ENCODE data around the gene MTNR1A.

The MTNR1A gene

GRCh38 chr4:186554914-186555827, at the start of gene MTNR1A:
MTNR1A (minus strand) TSS chr4:186555567; CDS start chr4:186555365, 202 bp downstream.
- in situ Hi-C loops (cut with MboI; ENCODE audit: low sequenced_read_pairs), result no loop called here

DNA sequence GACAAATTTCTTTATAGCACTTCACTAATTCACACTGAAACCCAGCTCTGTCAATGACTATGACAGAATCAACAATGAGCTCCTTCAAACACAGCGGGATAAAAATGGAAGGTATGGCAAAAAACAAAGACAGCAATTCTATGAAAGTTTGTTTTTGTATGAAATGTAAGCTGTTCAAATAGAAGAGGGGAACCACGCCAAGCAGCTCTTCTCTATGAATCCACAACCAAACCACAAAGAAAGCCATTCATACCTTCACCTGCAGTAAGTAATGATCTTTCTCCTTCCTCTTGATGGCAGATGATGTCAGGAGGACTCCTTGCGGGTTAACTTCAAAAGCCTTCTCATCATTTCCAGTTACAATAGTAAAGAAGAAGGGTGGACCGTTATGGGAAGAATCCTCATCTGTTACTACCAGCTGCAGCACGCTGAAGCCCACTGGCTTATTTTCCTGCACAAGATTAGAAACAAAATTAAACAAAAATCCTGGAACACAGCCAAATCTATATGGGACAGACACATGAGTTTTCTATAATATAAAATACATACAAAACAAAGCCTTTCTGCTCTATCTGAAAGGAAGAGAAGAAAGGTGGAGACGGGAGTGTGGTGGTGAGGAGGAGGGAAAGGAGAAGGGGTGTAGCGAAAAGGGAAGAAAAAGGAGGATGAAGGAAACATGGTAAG, 48.9 kb upstream of the MTNR1A start:
- in situ Hi-C loops (cut with MboI; ENCODE audit: low sequenced_read_pairs), result no loop called here

DNA sequence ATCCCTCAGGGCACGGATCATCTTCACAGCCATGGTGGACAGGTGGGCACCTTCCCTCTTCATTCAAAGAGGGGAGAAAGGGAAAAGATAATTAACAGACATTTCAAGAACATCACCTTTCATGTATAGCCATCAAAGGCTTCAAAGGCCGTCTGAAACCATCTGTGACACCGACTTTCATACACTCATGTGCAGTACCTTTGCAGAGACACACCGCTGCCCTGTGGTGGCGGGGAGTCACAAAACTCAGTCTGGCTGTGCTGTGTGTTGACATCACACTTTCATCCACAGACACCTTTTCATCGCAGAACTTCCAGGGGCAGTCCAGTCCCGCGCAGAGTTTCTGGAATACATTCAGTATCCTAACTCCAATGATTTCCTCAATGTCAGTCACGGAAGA, 47.6 kb upstream of the MTNR1A start:
- in situ Hi-C loops (cut with MboI; ENCODE audit: low sequenced_read_pairs), result no loop called here

- in situ Hi-C loops (cut with MboI; ENCODE audit: low sequenced_read_pairs), result no loop called here
Measured at GRCh38 chr4:186599483-186599882, 44.1 kb upstream of the MTNR1A start.

DNA sequence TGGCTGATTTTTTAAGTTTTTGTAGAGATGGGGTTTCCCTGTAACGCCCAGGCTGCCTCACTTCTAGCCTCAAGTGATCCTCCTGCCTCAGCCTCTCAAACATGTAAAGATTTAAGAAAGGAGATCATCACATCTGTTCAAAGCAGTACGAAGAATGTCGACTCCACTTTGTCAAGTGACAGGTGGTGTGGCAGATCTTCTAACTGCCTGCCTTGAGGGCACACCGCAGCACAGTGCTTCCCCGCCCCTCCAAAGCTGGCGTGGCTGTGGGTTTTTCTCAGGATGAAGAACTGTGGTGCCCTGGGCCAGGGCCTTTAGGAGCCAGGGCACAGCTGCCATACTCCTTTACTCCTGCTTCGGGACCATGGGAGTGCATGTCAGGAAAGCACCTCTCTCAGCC, 43.3 kb upstream of the MTNR1A start:
- in situ Hi-C loops (cut with MboI; ENCODE audit: low sequenced_read_pairs), result no loop called here

- in situ Hi-C loops (cut with MboI; ENCODE audit: low sequenced_read_pairs), result no loop called here
Measured at GRCh38 chr4:186596850-186597390, 41.6 kb upstream of the MTNR1A start.

DNA sequence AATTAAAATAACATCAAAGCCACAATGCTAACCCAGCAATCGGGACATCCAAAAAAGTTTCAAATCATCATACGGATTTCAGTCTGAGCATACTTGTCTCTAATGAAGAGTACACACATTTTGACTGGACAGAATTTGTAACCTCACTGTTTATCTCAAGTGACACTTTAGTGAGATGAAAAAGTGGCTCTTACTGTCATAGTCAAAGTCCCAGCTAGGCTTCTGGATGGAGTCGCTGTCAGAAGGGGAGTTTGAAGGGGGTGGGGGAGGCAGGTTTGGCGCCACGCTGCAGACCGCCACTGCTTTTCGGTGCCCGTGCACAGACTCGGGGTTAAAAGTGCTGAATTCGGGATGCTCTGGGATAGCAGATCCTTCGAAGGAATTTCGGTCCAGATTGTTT, 41.0 kb upstream of the MTNR1A start:
- in situ Hi-C loops (cut with MboI; ENCODE audit: low sequenced_read_pairs), result no loop called here

- in situ Hi-C loops (cut with MboI; ENCODE audit: low sequenced_read_pairs), result no loop called here
Measured at GRCh38 chr4:186593587-186593973, 38.2 kb upstream of the MTNR1A start.

DNA sequence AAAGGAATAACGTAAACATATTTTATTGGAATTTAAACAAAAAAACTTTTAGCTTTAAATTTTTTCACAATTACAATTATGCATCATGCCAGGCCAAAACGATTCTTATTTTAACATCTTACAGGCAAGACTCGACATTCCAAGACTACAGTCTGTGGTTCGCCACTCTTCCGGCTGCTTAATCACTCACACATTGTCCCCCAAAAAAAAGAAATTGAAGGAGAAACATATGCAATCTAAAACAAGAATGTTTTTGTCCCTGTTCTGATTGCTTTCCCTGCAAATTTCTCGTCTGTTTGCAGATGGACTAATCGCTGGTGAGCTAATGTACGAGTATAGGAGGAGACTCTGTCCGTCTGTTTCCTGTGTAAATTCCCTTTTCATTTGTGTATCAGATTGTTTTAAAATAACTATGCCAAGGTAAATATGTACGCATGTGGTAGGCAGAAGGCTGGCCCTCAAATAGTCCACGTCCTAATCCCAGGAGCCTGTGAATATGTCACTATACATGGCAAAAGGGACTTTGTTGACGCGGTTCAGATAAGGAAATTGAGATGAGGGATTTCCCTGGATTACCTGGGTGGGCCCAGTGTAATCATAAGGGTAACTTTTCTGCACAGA, 37.7 kb upstream of the MTNR1A start:
- in situ Hi-C loops (cut with MboI; ENCODE audit: low sequenced_read_pairs), result no loop called here

DNA sequence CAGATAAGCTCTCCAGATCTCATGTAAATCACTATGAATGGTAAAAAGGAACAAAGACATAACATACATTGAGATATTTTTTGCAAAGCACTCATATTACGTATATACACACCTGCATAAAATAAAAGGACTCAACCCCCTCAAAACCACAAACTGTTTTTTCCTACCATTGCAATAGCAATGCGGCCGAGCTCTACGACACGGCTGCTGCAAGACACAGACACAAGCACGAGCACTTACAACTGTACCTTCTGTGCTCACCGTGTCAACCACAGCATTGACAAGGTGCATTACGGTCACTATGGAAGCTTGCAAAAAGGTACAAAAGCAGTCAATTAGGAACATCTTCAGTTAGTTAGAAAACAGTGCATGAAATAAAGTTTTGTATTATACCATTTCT, 37.1 kb upstream of the MTNR1A start:
- in situ Hi-C loops (cut with MboI; ENCODE audit: low sequenced_read_pairs), result no loop called here

GRCh38 chr4:186591651-186592050, 36.3 kb upstream of the MTNR1A start:
- in situ Hi-C loops (cut with MboI; ENCODE audit: low sequenced_read_pairs), result no loop called here

DNA sequence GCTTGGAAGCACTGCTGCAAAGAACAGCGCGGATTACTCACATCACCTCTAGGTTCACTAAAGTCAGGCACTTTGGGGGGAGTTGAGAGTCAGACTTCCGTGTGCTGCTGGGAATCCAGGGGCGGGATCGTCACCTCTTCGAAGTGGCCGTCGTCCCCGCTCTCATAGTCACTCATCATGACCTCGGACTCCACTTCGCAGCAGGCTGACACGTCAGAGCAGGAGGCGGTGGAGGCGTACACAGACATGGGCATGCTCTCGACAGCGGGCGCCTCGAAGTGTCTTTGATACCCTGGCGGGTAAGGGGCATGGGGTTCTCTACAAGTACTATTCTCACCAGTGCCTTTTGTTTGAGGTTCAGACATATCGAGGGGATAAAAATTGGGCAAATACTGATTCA, 33.1 kb upstream of the MTNR1A start:
- in situ Hi-C loops (cut with MboI; ENCODE audit: low sequenced_read_pairs), result no loop called here

DNA sequence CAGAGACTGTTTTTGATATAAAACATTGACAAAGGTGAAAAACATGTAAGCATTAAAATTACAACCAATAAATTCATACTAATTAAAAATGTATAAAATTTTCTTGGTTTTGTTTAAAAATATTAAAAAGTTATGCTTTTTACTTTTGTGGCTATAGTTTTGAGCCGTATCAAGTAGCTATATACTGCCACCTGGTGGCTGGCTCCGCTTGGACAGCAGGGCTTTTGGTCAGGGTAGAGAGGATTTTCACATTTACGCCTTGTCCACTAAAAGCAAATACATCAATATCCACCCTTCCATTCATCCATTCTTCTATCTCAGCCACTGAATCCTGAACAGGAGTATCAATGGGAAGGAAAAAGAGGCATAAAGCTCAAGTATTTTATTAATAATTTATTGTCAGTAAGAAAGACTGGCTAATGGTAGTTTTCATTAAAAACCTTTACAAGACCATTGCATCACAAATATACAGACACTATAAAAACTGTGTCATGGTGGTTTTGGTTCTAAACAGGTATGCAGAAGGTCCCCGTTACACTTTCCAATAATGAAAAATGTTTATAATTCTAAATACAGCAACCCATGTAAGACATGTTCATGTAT, 32.1 kb upstream of the MTNR1A start:
- in situ Hi-C loops (cut with MboI; ENCODE audit: low sequenced_read_pairs), result no loop called here

DNA sequence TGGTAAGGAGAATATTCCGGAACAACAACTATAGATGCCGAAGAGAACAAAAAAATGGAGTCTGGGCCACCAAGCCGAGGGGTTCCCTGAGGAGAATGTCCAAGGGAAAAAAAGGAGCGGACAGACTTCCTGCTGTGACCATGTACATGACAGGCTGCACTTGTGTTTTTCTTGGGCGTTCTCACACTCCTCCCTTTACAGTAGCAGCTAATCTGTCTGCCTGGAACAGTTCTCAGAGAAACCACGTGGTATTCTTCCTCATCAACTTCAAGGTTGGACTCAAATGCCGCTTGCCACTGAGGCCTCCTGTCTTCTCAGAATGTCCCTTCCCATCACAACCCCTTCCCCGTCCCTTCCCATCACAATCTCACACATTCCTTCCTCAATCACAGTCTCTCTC, 30.8 kb upstream of the MTNR1A start:
- in situ Hi-C loops (cut with MboI; ENCODE audit: low sequenced_read_pairs), result no loop called here

GRCh38 chr4:186584912-186585311, 29.5 kb upstream of the MTNR1A start:
- in situ Hi-C loops (cut with MboI; ENCODE audit: low sequenced_read_pairs), result no loop called here

DNA sequence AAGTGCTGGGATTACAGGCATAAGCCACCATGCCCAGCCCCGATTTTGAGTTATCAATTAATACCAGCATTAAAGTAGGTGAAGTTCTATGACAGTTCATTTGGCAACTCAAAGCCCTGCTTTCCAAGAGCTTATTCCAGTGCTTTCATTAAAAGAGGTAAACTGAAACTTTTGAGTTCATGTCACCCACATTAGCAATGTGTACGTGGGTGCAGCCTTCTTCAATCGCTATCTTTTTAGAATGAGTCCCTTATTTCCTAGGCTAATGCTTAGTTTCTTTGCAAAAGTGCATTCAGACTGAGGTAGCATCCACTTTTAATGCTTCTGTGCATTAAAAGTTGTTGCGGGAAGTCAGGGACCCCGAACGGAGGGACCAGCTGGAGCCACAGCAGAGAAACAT, 26.1 kb upstream of the MTNR1A start:
- in situ Hi-C loops (cut with MboI; ENCODE audit: low sequenced_read_pairs), result no loop called here

- in situ Hi-C loops (cut with MboI; ENCODE audit: low sequenced_read_pairs), result no loop called here
Measured at GRCh38 chr4:186580669-186581068, 25.3 kb upstream of the MTNR1A start.

DNA sequence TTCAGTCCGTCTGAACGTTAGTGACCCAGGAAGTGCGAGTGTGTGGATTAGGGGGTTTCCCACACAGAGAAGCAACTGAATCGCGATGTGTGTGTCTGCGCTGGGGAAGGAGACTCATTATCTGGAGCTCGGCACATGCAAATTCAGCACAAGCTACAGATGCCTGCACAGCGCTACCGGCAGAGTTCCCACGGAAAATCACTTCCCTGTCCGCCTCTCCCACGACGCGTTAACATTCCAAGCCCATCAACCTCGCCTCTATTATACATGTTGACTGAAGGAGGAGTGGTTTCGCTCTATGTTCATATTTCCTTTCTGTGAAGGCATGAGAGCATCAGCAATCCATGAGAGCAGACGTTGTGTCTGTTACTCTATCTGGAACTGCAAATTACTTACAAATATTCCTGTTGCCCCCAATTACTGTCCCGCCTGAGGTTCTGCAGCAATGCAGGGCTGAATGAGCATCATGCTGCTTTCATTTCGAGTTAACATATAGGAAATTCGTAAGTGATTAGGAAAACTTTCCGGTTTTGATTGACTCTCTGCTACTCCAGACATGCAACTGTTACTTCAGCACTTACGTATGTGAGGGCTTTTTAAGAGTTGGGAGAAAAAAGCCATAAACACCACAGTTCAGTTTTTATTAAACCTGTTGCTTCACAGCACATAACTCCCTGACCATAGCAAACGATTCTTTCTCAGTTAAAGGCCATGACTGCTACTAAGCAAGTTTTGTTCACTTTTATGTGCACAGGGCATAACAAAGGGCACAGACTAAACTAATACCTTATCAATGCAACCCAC, 15.0 kb upstream of the MTNR1A start:
- in situ Hi-C loops (cut with MboI; ENCODE audit: low sequenced_read_pairs), result no loop called here

DNA sequence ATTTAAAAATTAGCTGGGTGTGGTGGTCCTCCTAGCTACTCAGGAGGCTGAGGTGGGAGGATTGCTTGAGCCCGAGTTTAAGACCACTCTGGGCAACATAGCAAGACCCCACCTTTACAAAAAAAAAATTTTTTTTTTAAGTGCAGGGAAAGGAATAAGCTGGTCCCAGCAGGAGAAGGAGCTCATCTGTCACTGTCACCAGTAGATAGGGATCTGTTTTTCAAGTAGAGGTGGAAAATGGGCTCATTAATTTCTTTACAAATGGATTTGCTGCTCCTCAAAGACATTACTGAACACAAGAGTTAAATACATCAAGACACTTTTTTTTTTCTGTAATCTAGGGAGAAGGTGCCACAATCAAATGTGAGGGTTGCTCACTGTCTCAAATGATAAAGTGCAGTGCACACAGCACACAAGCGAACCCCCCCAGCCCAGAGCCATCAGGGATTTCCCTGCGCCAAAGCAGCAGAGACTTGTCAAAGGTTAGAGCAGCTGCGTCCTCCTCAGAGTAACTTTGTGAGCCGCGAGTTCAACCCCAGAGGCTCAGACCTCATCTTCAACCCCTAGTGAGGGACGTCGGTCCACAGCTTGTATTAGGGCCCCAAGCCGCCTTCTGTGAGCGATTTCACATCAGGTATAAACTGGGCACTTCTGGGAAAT, 14.3 kb upstream of the MTNR1A start:
- in situ Hi-C loops (cut with MboI; ENCODE audit: low sequenced_read_pairs), result no loop called here

DNA sequence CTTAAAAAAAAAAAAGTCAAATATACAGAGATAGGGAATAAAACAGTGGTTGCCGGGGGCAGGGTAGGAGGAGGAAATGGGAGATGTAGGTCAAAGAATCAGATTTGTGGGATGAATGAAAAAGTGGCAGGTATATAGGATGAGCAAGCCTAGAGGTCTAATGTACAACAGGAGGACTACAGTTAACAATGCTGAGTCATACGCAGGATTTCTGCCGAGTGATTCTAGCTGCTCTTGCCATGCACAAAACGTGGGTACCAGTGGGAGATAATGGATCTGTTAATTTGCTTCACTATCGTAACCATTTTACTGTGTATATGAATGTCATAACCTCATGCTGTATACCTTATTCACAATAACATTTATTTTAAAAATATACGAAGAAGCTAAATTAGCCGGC, 10.7 kb upstream of the MTNR1A start:
- in situ Hi-C loops (cut with MboI; ENCODE audit: low sequenced_read_pairs), result no loop called here

Data from HL-60/S4 (cell line).